Activated T-cell treated with anti-CD3 and anti-CD28 coated beads, Interleukin-2, amount 50 U/mL, for 72 hours (primary cell): ENCODE measurements around the gene ADARB1. TPM values are rescaled to one million over a fixed set of nuclear protein-coding genes. Genes with fewer than 3 reads are reported as not detected.

Experiments used
- ATAC-seq, 2 donors: fragments of 150-1000 bp; cut with Tn5 transposase; replicated peaks in 1 of 2; 2 replicates each; pipeline ENCODE4 v1.10.0; 2021; ENCODE audit warnings: moderate library complexity in 2 of 2, mild to moderate bottlenecking in 1 of 2
- DNase-seq, 2 donors: peaks; one replicate each; pipeline ENCODE4 v3.0.0; 2021 to 2022; ENCODE audit warnings: mixed read lengths in 1 of 2
- H3K27ac Mint-ChIP-seq: one replicate; pipeline ENCODE4 v1.8.0; 2022; ENCODE audit warnings: mild to moderate bottlenecking, moderate library complexity, mixed read lengths
- H3K27me3 Mint-ChIP-seq: one replicate; pipeline ENCODE4 v1.8.0; 2022; ENCODE audit warnings: low read depth, mixed read lengths
- H3K36me3 Mint-ChIP-seq, 2 donors: one replicate each; pipeline ENCODE4 v1.8.0; 2022; ENCODE audit warnings: mixed read lengths in 2 of 2, mild to moderate bottlenecking in 1 of 2; ENCODE audit not compliant: insufficient read depth in 2 of 2
- H3K4me1 Mint-ChIP-seq: one replicate; pipeline ENCODE4 v1.8.0; 2022; ENCODE audit warnings: low read depth, mixed read lengths
- H3K4me3 Mint-ChIP-seq, 2 donors: one replicate each; pipeline ENCODE4 v1.8.0; 2022; ENCODE audit warnings: mild to moderate bottlenecking in 2 of 2, mixed read lengths in 2 of 2, moderate library complexity in 2 of 2
- H3K9me3 Mint-ChIP-seq, 2 donors: one replicate each; pipeline ENCODE4 v1.8.0; 2022; ENCODE audit warnings: mixed read lengths in 2 of 2
- total RNA-seq, 2 donors: library from RNA; stranded (reverse); gene quantifications; one replicate each; pipeline ENCODE4 v1.2.3, GENCODE V29; 2022

ADARB1 gene
- total RNA-seq, 2 donors from 2014 or later, result 41.7 to 45.3 TPM

GRCh38 chr21:45116066-45116465 lies 41.7 kb downstream of the ADARB1 start:
- Mint-ChIP-seq H3K27ac (no peak overlapping the region), H3K36me3 (no peaks in the 10 kb centered on the region), H3K9me3 (no peaks in the 10 kb centered on the region), H3K4me1 (peaks cover 47% of the 10 kb centered on the region), H3K27me3 (no peaks in the 10 kb centered on the region), H3K4me3 (no peak overlapping the region)
- DNase-seq, result no peak
- no peak for ATAC-seq

DNA sequence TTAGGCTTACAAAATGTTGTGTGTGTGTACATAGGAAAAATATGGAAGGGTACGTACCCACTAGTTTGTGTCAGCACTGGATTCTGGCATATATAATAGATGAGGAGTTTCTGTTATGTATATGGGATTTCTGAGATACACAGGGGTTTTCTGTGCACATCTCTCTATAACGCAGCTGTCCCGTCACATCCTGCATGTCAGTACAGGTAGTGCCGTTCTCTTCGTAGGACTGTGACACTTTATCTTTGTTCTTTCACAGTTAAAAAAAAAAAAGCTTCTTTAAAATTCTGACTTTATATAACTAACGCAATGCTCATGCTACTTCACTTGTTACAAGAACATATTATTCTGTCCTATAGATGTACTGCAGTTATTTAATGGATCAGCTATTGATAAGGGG lies 42.9 kb downstream of the ADARB1 start:
- ATAC-seq (no peak), DNase-seq (no peak)
- no peaks in the 10 kb centered on the region for H3K27me3 Mint-ChIP-seq
- H3K27ac Mint-ChIP-seq, result no peak overlapping the region
- no peaks in the 10 kb centered on the region for H3K9me3 Mint-ChIP-seq
- H3K36me3 Mint-ChIP-seq, result no peaks in the 10 kb centered on the region
- H3K4me1 Mint-ChIP-seq, result peaks cover 34% of the 10 kb centered on the region
- H3K4me3 Mint-ChIP-seq, result no peak overlapping the region

DNA sequence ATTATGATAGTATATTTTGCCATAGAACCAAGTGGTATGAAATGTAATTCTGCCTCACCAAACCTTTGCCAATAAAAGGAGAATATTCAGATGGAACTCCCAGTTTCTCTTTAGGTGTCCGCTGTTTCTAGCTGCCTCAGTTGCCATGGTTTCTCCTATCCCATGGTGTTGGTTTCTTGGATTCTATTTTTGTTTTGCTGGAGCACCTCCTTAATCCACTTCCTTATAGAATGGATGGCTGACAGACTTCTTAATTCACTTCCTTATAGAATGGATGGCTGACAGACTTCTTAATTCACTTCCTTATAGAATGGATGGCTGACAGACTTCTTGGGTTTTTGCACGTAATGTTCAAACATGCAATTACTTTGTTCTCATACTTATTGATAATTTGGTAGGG lies 43.7 kb downstream of the ADARB1 start:
- DNase-seq (no peak), ATAC-seq (no peak)
- H3K36me3 Mint-ChIP-seq, result no peaks in the 10 kb centered on the region
- no peaks in the 10 kb centered on the region for H3K27me3 Mint-ChIP-seq
- no peaks in the 10 kb centered on the region for H3K9me3 Mint-ChIP-seq
- no peak overlapping the region for H3K4me3 Mint-ChIP-seq
- peaks cover 33% of the 10 kb centered on the region for H3K4me1 Mint-ChIP-seq
- H3K27ac Mint-ChIP-seq, result no peak overlapping the region

- DNase-seq (no peak), ATAC-seq (no peak)
- Mint-ChIP-seq H3K4me1 (peaks cover 29% of the 10 kb centered on the region), H3K4me3 (no peak overlapping the region), H3K9me3 (no peaks in the 10 kb centered on the region), H3K27ac (no peak overlapping the region), H3K36me3 (no peaks in the 10 kb centered on the region), H3K27me3 (no peaks in the 10 kb centered on the region)
These were observed 45.4 kb downstream of the ADARB1 start for GRCh38 chr21:45119812-45120211.

DNA sequence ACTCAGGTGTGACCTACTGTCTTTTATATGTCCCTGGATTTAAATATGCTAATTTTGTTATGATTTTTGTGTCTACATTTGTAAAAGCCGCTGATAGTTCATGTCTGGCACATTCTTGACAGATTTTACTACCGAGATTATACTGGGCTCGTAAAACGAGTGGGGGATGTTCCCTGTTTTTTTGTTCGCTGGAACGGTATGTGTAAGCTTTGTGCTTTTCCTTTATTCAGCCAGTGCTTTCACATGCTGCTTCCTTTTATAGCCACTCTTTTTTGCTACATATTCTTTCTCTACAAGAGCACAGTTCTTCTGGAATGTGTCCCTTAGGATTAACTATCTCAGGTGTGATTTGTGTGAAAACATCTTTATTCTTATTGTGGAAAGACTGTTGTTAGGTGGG lies 46.6 kb downstream of the ADARB1 start:
- no peak overlapping the region for H3K27ac Mint-ChIP-seq
- H3K36me3 Mint-ChIP-seq, result no peaks in the 10 kb centered on the region
- ATAC-seq, result no peak
- H3K9me3 Mint-ChIP-seq, result no peaks in the 10 kb centered on the region
- no peak for DNase-seq
- H3K4me3 Mint-ChIP-seq, result no peak overlapping the region
- no peaks in the 10 kb centered on the region for H3K27me3 Mint-ChIP-seq
- H3K4me1 Mint-ChIP-seq, result peaks cover 18% of the 10 kb centered on the region

DNA sequence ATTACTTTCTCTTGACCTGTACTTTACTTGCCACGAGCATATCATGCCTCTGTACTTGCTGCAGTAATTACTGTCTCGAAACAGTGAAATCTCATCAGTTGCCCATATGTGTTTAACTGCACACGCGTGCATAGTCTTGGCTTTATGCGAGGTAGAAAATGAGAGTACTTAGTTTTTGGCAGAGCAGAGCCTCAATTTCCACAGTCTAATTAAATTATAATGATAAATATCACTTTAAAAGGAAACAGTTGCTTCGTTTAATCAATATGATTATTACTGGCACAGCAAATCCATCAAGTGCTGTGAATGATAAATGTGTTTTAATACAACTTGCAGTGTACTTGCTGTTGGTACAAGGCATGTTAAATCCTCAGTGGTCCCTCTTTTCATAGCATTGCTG lies 47.6 kb downstream of the ADARB1 start:
- H3K27ac Mint-ChIP-seq, result no peak overlapping the region
- H3K27me3 Mint-ChIP-seq, result no peaks in the 10 kb centered on the region
- peaks cover 8% of the 10 kb centered on the region for H3K4me1 Mint-ChIP-seq
- ATAC-seq (no peak), DNase-seq (no peak)
- no peak overlapping the region for H3K4me3 Mint-ChIP-seq
- H3K36me3 Mint-ChIP-seq, result no peaks in the 10 kb centered on the region
- no peaks in the 10 kb centered on the region for H3K9me3 Mint-ChIP-seq

- Mint-ChIP-seq H3K36me3 (no peaks in the 10 kb centered on the region), H3K9me3 (no peaks in the 10 kb centered on the region), H3K4me1 (peaks cover 5% of the 10 kb centered on the region), H3K27ac (peak overlapping the region; percentile 1), H3K27me3 (no peaks in the 10 kb centered on the region), H3K4me3 (no peak overlapping the region)
- DNase-seq, result no peak
- ATAC-seq, result no peak
These were observed 48.2 kb downstream of the ADARB1 start for GRCh38 chr21:45122432-45123132.

DNA sequence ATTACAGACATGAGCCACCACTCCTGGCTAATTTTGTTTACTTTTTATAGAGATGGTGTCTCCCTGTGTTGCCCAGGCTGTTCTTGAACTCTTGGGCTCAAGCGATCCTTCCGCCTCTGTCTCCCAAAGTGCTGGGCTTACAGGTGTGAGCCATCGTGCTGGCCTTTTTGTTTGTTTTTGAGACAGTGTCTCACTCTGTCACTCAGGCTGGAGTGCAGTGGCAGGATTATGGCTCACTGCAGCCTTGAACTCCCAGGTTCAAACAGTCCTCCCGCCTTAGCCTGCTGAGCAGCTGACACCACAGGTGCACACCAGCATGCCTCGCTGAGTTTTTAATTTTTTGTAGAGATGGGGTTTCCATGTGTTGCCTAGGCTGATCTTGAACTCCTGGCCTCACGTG lies 49.1 kb downstream of the ADARB1 start:
- DNase-seq, result no peak
- Mint-ChIP-seq H3K4me1 (peaks cover 5% of the 10 kb centered on the region), H3K27me3 (no peaks in the 10 kb centered on the region), H3K4me3 (no peak overlapping the region), H3K9me3 (no peaks in the 10 kb centered on the region), H3K36me3 (no peaks in the 10 kb centered on the region), H3K27ac (no peak overlapping the region)
- ATAC-seq, result no peak

DNA sequence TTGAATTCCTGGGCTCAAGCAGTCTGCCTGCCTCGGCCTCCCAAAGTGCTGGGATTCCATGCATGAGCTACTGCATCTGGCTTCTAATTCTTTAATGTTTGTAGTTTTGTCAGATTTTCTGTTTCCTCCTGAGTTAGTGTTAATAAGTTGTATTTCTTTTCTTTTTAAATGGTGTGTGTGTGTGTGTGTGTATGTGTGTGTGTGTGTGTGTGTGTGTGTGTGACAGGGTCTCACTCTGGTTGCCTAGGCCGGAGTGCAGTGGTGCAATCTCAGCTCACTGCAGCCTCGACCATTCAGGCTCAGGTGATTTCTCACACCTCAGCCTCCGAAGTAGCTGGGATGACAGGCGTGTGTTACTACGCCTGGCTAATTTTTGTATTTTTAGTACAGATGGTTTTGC lies 50.2 kb downstream of the ADARB1 start:
- Mint-ChIP-seq H3K4me1 (peaks cover 9% of the 10 kb centered on the region), H3K4me3 (no peak overlapping the region), H3K9me3 (no peaks in the 10 kb centered on the region), H3K27ac (no peak overlapping the region), H3K27me3 (no peaks in the 10 kb centered on the region), H3K36me3 (no peaks in the 10 kb centered on the region)
- DNase-seq (no peak), ATAC-seq (no peak)

- H3K36me3 Mint-ChIP-seq, result no peaks in the 10 kb centered on the region
- peaks cover 17% of the 10 kb centered on the region for H3K4me1 Mint-ChIP-seq
- no peak overlapping the region for H3K27ac Mint-ChIP-seq
- no peaks in the 10 kb centered on the region for H3K27me3 Mint-ChIP-seq
- no peaks in the 10 kb centered on the region for H3K9me3 Mint-ChIP-seq
- ATAC-seq (no peak), DNase-seq (no peak)
- no peak overlapping the region for H3K4me3 Mint-ChIP-seq
These were observed 51.0 kb downstream of the ADARB1 start for GRCh38 chr21:45125357-45125756.

GRCh38 chr21:45126204-45126626 lies 51.8 kb downstream of the ADARB1 start:
- peak overlapping the region; percentile 72 for H3K27ac Mint-ChIP-seq

GRCh38 chr21:45126983-45127382 lies 52.6 kb downstream of the ADARB1 start:
- no peaks in the 10 kb centered on the region for H3K36me3 Mint-ChIP-seq
- no peak for DNase-seq
- no peak overlapping the region for H3K27ac Mint-ChIP-seq
- peaks cover 21% of the 10 kb centered on the region for H3K4me1 Mint-ChIP-seq
- no peaks in the 10 kb centered on the region for H3K9me3 Mint-ChIP-seq
- H3K27me3 Mint-ChIP-seq, result no peaks in the 10 kb centered on the region
- no peak overlapping the region for H3K4me3 Mint-ChIP-seq
- ATAC-seq, result no peak

More at GRCh38 chr21:45126204-45126626, 51.8 kb downstream of the ADARB1 start:
- no peak for ATAC-seq
- Mint-ChIP-seq H3K27me3 (no peaks in the 10 kb centered on the region), H3K4me1 (peaks cover 21% of the 10 kb centered on the region), H3K9me3 (no peaks in the 10 kb centered on the region), H3K4me3 (no peak overlapping the region), H3K36me3 (no peaks in the 10 kb centered on the region)
- DNase-seq, result no peak

- no peak overlapping the region for H3K4me3 Mint-ChIP-seq
- DNase-seq (no peak), ATAC-seq (no peak)
- H3K27me3 Mint-ChIP-seq, result no peaks in the 10 kb centered on the region
- no peak overlapping the region for H3K27ac Mint-ChIP-seq
- H3K9me3 Mint-ChIP-seq, result no peaks in the 10 kb centered on the region
- peaks cover 16% of the 10 kb centered on the region for H3K4me1 Mint-ChIP-seq
- no peaks in the 10 kb centered on the region for H3K36me3 Mint-ChIP-seq
These were observed 53.6 kb downstream of the ADARB1 start for GRCh38 chr21:45127937-45128336.

DNA sequence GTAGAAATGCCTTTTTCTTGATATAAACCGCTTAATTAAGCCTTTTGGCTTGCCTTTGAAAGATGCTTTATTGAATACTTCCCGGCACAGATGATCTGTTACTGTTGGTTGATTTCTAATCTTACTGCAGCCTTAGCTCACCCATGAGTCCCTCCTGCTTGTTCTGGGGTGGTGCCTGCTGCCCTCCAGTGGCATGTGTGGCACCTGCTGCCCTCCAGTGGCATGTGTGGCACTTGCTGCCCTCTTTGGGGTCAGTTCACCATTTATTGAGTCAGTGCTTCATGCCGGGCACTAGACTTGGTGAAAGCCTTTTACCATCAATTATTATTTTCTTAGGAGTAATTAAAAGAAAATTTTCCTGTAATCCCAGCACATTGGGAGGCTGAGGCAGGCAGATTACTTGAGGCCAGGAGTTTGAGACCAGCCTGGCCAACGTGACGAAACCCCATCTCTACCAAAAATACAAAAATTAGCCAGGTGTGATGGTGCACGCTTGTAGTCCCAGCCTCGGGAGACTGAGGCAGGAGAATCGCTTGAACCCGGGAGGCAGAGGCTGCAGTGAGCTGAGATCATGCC lies 54.3 kb downstream of the ADARB1 start:
- ATAC-seq (peak; percentile 97 to 99), DNase-seq (peak; percentile 78 to 80)
- Mint-ChIP-seq H3K4me3 (no peak overlapping the region), H3K4me1 (peaks cover 16% of the 10 kb centered on the region), H3K27me3 (no peaks in the 10 kb centered on the region), H3K27ac (no peak overlapping the region), H3K9me3 (no peaks in the 10 kb centered on the region), H3K36me3 (no peaks in the 10 kb centered on the region)
